CD14-positive monocyte (primary cell): ENCODE measurements around the gene ALDH5A1. TPM values are rescaled to one million over a fixed set of nuclear protein-coding genes. Genes with fewer than 3 reads are reported as not detected.

ENCODE experiments used
- DNase-seq, 3 donors: peaks; one replicate each; pipeline ENCODE4 v3.0.0-alpha.2; 2011 to 2022
- H2AFZ ChIP-seq: 2 replicates; pipeline ENCODE4 v1.6.0; 2012; ENCODE audit warnings: mild to moderate bottlenecking, low read depth, low read length, inconsistent platforms; ENCODE audit not compliant: insufficient read depth, poor library complexity, severe bottlenecking
- H3K27ac ChIP-seq, 2 donors: 1 replicate in 1 of 2; 2 replicates in 1 of 2; pipeline ENCODE4 v1.5.1; 2012 to 2013; ENCODE audit warnings: low read length in 2 of 2, control low read depth in 1 of 2, inconsistent platforms in 1 of 2, low read depth in 1 of 2, mild to moderate bottlenecking in 1 of 2
- H3K27me3 ChIP-seq, 2 donors: one replicate each; pipeline versions ENCODE4 v1.6.0 to v1.6.1; 2011 to 2013; ENCODE audit warnings: low read length in 2 of 2; ENCODE audit not compliant: control insufficient read depth in 2 of 2, insufficient read depth in 2 of 2
- H3K36me3 ChIP-seq, 2 donors: replicated peaks in 1 of 2; 1 replicate in 1 of 2; 2 replicates in 1 of 2; pipeline versions ENCODE4 v1.5.1 to v1.6.1; 2012 to 2013; ENCODE audit warnings: low read length in 2 of 2, control low read depth in 1 of 2, inconsistent platforms in 1 of 2, mild to moderate bottlenecking in 1 of 2; ENCODE audit not compliant: insufficient read depth in 2 of 2, control insufficient read depth in 1 of 2
- H3K4me1 ChIP-seq, 2 donors: 1 replicate in 1 of 2; 2 replicates in 1 of 2; pipeline versions ENCODE4 v1.5.1 to v1.6.1; 2012 to 2013; ENCODE audit warnings: low read length in 2 of 2, control low read depth in 1 of 2, inconsistent platforms in 1 of 2, mild to moderate bottlenecking in 1 of 2, moderate library complexity in 1 of 2; ENCODE audit not compliant: insufficient read depth in 2 of 2, control insufficient read depth in 1 of 2
- H3K4me2 ChIP-seq: replicated peaks from 2 replicates; pipeline ENCODE3; 2012; ENCODE audit warnings: low read length, moderate library complexity, mild to moderate bottlenecking; ENCODE audit not compliant: poor library complexity, severe bottlenecking; ENCODE audit errors: extremely low read depth
- H3K4me3 ChIP-seq, 3 experiments: fragments of 200-600 bp in 1 of 3; sonication (generic) in 1 of 3; replicated peaks in 1 of 3; 1 replicate in 2 of 3; 2 replicates in 1 of 3; pipeline ENCODE4 v1.5.1; 2011 to 2013; ENCODE audit warnings: low read length in 3 of 3, mild to moderate bottlenecking in 3 of 3, control low read depth in 2 of 3, low read depth in 2 of 3, inconsistent platforms in 1 of 3, moderate library complexity in 1 of 3
- H3K79me2 ChIP-seq: 2 replicates; pipeline ENCODE4 v1.6.0; 2012; ENCODE audit warnings: mild to moderate bottlenecking, control low read depth, inconsistent platforms, low read length, moderate library complexity; ENCODE audit not compliant: insufficient read depth
- H3K9ac ChIP-seq: 2 replicates; pipeline ENCODE4 v1.6.0; 2017; ENCODE audit warnings: low read length, mild to moderate bottlenecking; ENCODE audit not compliant: insufficient read depth, poor library complexity, severe bottlenecking
- H3K9me3 ChIP-seq, 2 donors: replicated peaks in 1 of 2; 1 replicate in 1 of 2; 2 replicates in 1 of 2; pipeline versions ENCODE4 v1.5.1 to v1.6.1; 2012 to 2013; ENCODE audit warnings: low read length in 2 of 2, control low read depth in 1 of 2; ENCODE audit not compliant: control insufficient read depth in 1 of 2, insufficient read depth in 1 of 2
- H4K20me1 ChIP-seq: 2 replicates; pipeline ENCODE4 v1.6.0; 2012; ENCODE audit warnings: mild to moderate bottlenecking, low read length, control low read depth, moderate library complexity; ENCODE audit not compliant: insufficient read depth
- H3K27ac Mint-ChIP-seq, 7 donors: one replicate each; pipeline ENCODE4 v1.8.0; 2020; ENCODE audit warnings: mild to moderate bottlenecking in 7 of 7, mixed read lengths in 7 of 7, moderate library complexity in 6 of 7, inconsistent platforms in 2 of 7
- H3K27me3 Mint-ChIP-seq, 3 donors: one replicate each; pipeline ENCODE4 v1.8.0; 2021 to 2022; ENCODE audit warnings: low read depth in 3 of 3, mild to moderate bottlenecking in 3 of 3, mixed read lengths in 3 of 3, moderate library complexity in 3 of 3, inconsistent platforms in 1 of 3
- H3K36me3 Mint-ChIP-seq, 2 donors: one replicate each; pipeline ENCODE4 v1.8.0; 2020; ENCODE audit warnings: mixed read lengths in 2 of 2, inconsistent platforms in 1 of 2, mild to moderate bottlenecking in 1 of 2
- H3K4me1 Mint-ChIP-seq: one replicate; pipeline ENCODE4 v1.8.0; 2020; ENCODE audit warnings: mild to moderate bottlenecking, mixed read lengths
- H3K4me3 Mint-ChIP-seq, 2 donors: one replicate each; pipeline ENCODE4 v1.8.0; 2020; ENCODE audit warnings: mild to moderate bottlenecking in 2 of 2, mixed read lengths in 2 of 2, moderate library complexity in 1 of 2
- H3K9me3 Mint-ChIP-seq, 7 donors: one replicate each; pipeline ENCODE4 v1.8.0; 2020 to 2022; ENCODE audit warnings: mixed read lengths in 7 of 7, mild to moderate bottlenecking in 6 of 7, moderate library complexity in 6 of 7, inconsistent platforms in 2 of 7
- CTCF ChIP-seq: fragments of 200-600 bp; IDR thresholded peaks from one replicate; pipeline ENCODE4 v1.8.0; 2022; ENCODE audit warnings: antibody characterized with exemption, mild to moderate bottlenecking
- WGBS: methylation state at CpG from one replicate; pipeline ENCODE4 v1.1.5; 2013; ENCODE audit warnings: missing lambda C conversion rate; ENCODE audit not compliant: insufficient coverage; 5-methylcytosine and 5-hydroxymethylcytosine counted together
- intact Hi-C, 2 donors: fragments of 100-400 bp; cut with micrococcal nuclease; formaldehyde crosslinking; loops; one replicate each; pipeline versions ENCODE4 v1.15.0 to v1.15.1; 2023
- polyA plus RNA-seq, 3 donors: library from polyadenylated mRNA; depleted of rRNA in 1 of 3; unstranded in 2 of 3; stranded (reverse) in 1 of 3; fragments of 300-500 nt in 2 of 3; fragments of >200 nt in 1 of 3; fragmentation: Illumina TruSeq in 2 of 3; gene quantifications; 1 replicate in 2 of 3; 2 replicates in 1 of 3; pipeline ENCODE4 v1.2.3, GENCODE V29; 2012 to 2021

ALDH5A1 gene
- polyA plus RNA-seq, 3 donors = 0.04 to 0.33 (median 0.17) TPM

- Histone ChIP-seq H3K27me3 (no peaks in the 10 kb centered on the region), H3K4me3 (no peak overlapping the region), H2AFZ (no peak overlapping the region), H3K4me1 (no peaks in the 10 kb centered on the region), H3K36me3 (no peaks in the 10 kb centered on the region), H3K9me3 (no peaks in the 10 kb centered on the region), H3K9ac (no peak overlapping the region), H3K4me2 (no peak overlapping the region), H3K27ac (no peak overlapping the region), H4K20me1 (no peaks in the 10 kb centered on the region), H3K79me2 (no peaks in the 10 kb centered on the region)
- TF ChIP-seq CTCF = no peak
- Mint-ChIP-seq H3K4me3 (no peak overlapping the region), H3K9me3 (no peaks in the 10 kb centered on the region), H3K27me3 (peaks cover 0 to 4% (median 2%) of the 10 kb centered on the region in 3 donors), H3K4me1 (no peaks in the 10 kb centered on the region), H3K36me3 (no peaks in the 10 kb centered on the region), H3K27ac (no peak overlapping the region)
- intact Hi-C loops = no loop called here
- WGBS = no CpG with 5 or more reads among the region's 1 CpG
- no peak for DNase-seq
Measured at GRCh38 chr6:24554474-24554873, 59.7 kb downstream of the ALDH5A1 start.

- no peak overlapping the region for H3K4me3 ChIP-seq
- intact Hi-C loops = no loop called here
- no peak overlapping the region for H2AFZ ChIP-seq
- H3K36me3 ChIP-seq = no peaks in the 10 kb centered on the region
- no peaks in the 10 kb centered on the region for H3K79me2 ChIP-seq
- no peaks in the 10 kb centered on the region for H4K20me1 ChIP-seq
- Mint-ChIP-seq H3K4me1 (no peaks in the 10 kb centered on the region), H3K9me3 (peaks cover 0 to 2% (median 0%) of the 10 kb centered on the region in 7 donors), H3K27ac (no peak overlapping the region), H3K36me3 (no peaks in the 10 kb centered on the region), H3K27me3 (peaks cover 0 to 3% (median 2%) of the 10 kb centered on the region in 3 donors), H3K4me3 (no peak overlapping the region)
- H3K27me3 ChIP-seq = no peaks in the 10 kb centered on the region
- H3K4me2 ChIP-seq = no peak overlapping the region
- no peak overlapping the region for H3K9ac ChIP-seq
- no peaks in the 10 kb centered on the region for H3K9me3 ChIP-seq
- no peak for TF ChIP-seq CTCF
- DNase-seq = no peak
- H3K4me1 ChIP-seq = no peaks in the 10 kb centered on the region
- H3K27ac ChIP-seq = no peak overlapping the region
Measured at GRCh38 chr6:24558516-24558915, 63.7 kb downstream of the ALDH5A1 start.
